Measurements from ENCODE around the gene KIAA1210. TPM values are rescaled to one million over a fixed set of nuclear protein-coding genes. Genes with fewer than 3 reads are reported as not detected.

KIAA1210 gene
- total and polyA plus RNA-seq, 2 of the 4 experiments (the other 2 are of a cell fraction): not detected

- H3K4ac ChIP-seq (ENCODE audit: low read depth, low read length): no peak overlapping the region
- no peaks in the 10 kb centered on the region for H3K9me3 ChIP-seq (ENCODE audit: control insufficient read depth, insufficient read depth, low read length)
- in situ Hi-C loops (cut with MboI; ENCODE audit: low sequenced_read_pairs): no loop called here
- no peak overlapping the region for H2BK5ac ChIP-seq (ENCODE audit: low read depth, low read length, poor library complexity, severe bottlenecking)
- no peak overlapping the region for H3K4me3 ChIP-seq (ENCODE audit: insufficient read depth, low read depth, low read length)
- no peak overlapping the region for H3K14ac ChIP-seq (replicated peaks; ENCODE audit: low read depth, low read length)
- CTCF ChIA-PET: no interaction called here
- H2AFZ ChIP-seq (replicated peaks; ENCODE audit: low read length, poor library complexity): no peak overlapping the region
- no peak overlapping the region for H2BK120ac ChIP-seq (ENCODE audit: low read depth, low read length)
- dilution Hi-C loops (cut with HindIII; ENCODE audit: low sequenced_read_pairs, unreplicated experiment): no loop called here
- no peak overlapping the region for H4K5ac ChIP-seq (ENCODE audit: low read depth, low read length)
- H3K56ac ChIP-seq (ENCODE audit: extremely low read depth, insufficient read depth, low read length): no peak overlapping the region
- H3K27me3 ChIP-seq (ENCODE audit: control insufficient read depth, insufficient read depth, low read length): peaks cover 7% of the 10 kb centered on the region
- no peak overlapping the region for H2AK5ac ChIP-seq (ENCODE audit: low read depth, low read length)
- intact Hi-C loops (cut with micrococcal nuclease): no loop called here
- no CpG with 5 or more reads among the region's 2 CpGs for WGBS, 2 experiments (ENCODE audit: extremely low coverage in 2 of 2, insufficient read length in 1 of 2)
- H2BK15ac ChIP-seq (ENCODE audit: low read depth, low read length): no peak overlapping the region
- no peak overlapping the region for H3K18ac ChIP-seq (ENCODE audit: low read depth, low read length)
- H4K91ac ChIP-seq (ENCODE audit: insufficient read depth, low read depth, low read length): no peak overlapping the region
- POLR2A ChIA-PET (ENCODE audit: unreplicated experiment): no interaction called here
- H3K23ac ChIP-seq (ENCODE audit: low read depth, low read length): no peak overlapping the region
- H4K20me1 ChIP-seq (ENCODE audit: insufficient read depth, low read length): no peaks in the 10 kb centered on the region
- no peaks in the 10 kb centered on the region for H3K4me1 ChIP-seq (ENCODE audit: control insufficient read depth, insufficient read depth, low read length)
- H3K4me2 ChIP-seq (ENCODE audit: low read depth, low read length): no peak overlapping the region
- no peak overlapping the region for H2BK20ac ChIP-seq (ENCODE audit: low read depth, low read length)
- TF ChIP-seq FOS (IDR thresholded peaks at IDR 0.05; ENCODE audit: low read depth, low read length): no peak
- no peak for TF ChIP-seq USF2 (IDR thresholded peaks at IDR 0.05; ENCODE audit: low read depth, low read length)
- H3K9me1 ChIP-seq (ENCODE audit: insufficient read depth, low read length): no peaks in the 10 kb centered on the region
- H4K8ac ChIP-seq (ENCODE audit: low read depth in 2 of 2, low read length in 2 of 2): no peak overlapping the region
- H3K27ac ChIP-seq (ENCODE audit: insufficient read depth, low read length): no peak overlapping the region
- H3K79me1 ChIP-seq (ENCODE audit: low read depth in 1 of 2, low read length in 2 of 2): no peaks in the 10 kb centered on the region
- H2AK9ac ChIP-seq (replicated peaks; ENCODE audit: low read depth, low read length, poor library complexity): no peak overlapping the region
- H3K36me3 ChIP-seq (ENCODE audit: control insufficient read depth, insufficient read depth, low read length): no peaks in the 10 kb centered on the region
- DNase-seq: no peak
- no peak overlapping the region for H3K9ac ChIP-seq (ENCODE audit: low read depth, low read length)
- ATAC-seq (ENCODE audit: low read depth): no peak
- no TSS peak for BruUV-seq (replicated peaks)
These were observed 6.9 kb upstream of the KIAA1210 start for GRCh38 chrX:119134466-119134865.

Measured in IMR-90 (cell line).